Measurements from ENCODE around the gene GTPBP8. TPM values are rescaled to one million over a fixed set of nuclear protein-coding genes. Genes with fewer than 3 reads are reported as not detected.

Gene GTPBP8
- total and polyA plus RNA-seq, 2 donors (not counting 3 experiments of a cell fraction or from before 2014, with no cell fraction given) = 13.7 to 20.2 TPM

GRCh38 chr3:112958811-112959560 lies 31.8 kb upstream of the GTPBP8 start:
- no peak overlapping the region for H2AFZ ChIP-seq (ENCODE audit: low read depth, low read length)
- DNase-seq (ENCODE audit: low read depth, low spot score) (no peak), FAIRE-seq (no peak)
- no peak overlapping the region for H3K4me2 ChIP-seq (ENCODE audit: insufficient read depth, low read length)
- H3K9me3 ChIP-seq (replicated peaks; ENCODE audit: control insufficient read depth, insufficient read depth, low read length) = no peaks in the 10 kb centered on the region
- ChIA-PET CTCF (interaction anchor here (1.2 kb wide), 1 partner anchor 20 kb away, joined by 4 read pairs; no protein-coding TSS in a partner anchor), POLR2A (no interaction called here)
- H3K4me3 ChIP-seq (replicated peaks in 1 of 3; ENCODE audit: insufficient read depth in 1 of 3, low read depth in 1 of 3, low read length in 3 of 3) = no peak overlapping the region
- no peaks in the 10 kb centered on the region for H3K4me1 ChIP-seq (ENCODE audit: control insufficient read depth, extremely low read depth, insufficient read depth, low read length)
- no peaks in the 10 kb centered on the region for H4K20me1 ChIP-seq (replicated peaks; ENCODE audit: control insufficient read depth, extremely low read depth, insufficient read depth, low read length)
- no peaks in the 10 kb centered on the region for H3K9me1 ChIP-seq (replicated peaks; ENCODE audit: control insufficient read depth, extremely low read depth, insufficient read depth, low read length)
- BruUV-seq (replicated peaks) = no TSS peak
- H3K36me3 ChIP-seq (ENCODE audit: control insufficient read depth in 2 of 2, extremely low read depth in 1 of 2, insufficient read depth in 2 of 2, low read length in 2 of 2) = no peaks in the 10 kb centered on the region
- dilution Hi-C loops (cut with MboI; ENCODE audit: extremely low pct_ligation_motif_present, low sequenced_read_pairs) = no loop called here
- H3K27me3 ChIP-seq (ENCODE audit: control insufficient read depth in 2 of 2, insufficient read depth in 2 of 2, low read length in 2 of 2) = peaks cover 0 to 4% of the 10 kb centered on the region in 2 experiments
- no peak overlapping the region for H3K9ac ChIP-seq (replicated peaks; ENCODE audit: extremely low read depth, insufficient read depth, low read length)
- no peaks in the 10 kb centered on the region for H3K79me2 ChIP-seq (ENCODE audit: control insufficient read depth, insufficient read depth, low read length)
- no peak overlapping the region for H3K27ac ChIP-seq (ENCODE audit: insufficient read depth, low read depth, low read length)
- intact Hi-C loops (cut with micrococcal nuclease) = no loop called here
- TF ChIP-seq GATA2 (IDR thresholded peaks at IDR 0.05; ENCODE audit: insufficient read depth, insufficient read length, low read depth, low read length) (no peak), MAX (IDR thresholded peaks at IDR 0.05; ENCODE audit: insufficient read depth, insufficient read length) (no peak), EZH2 (IDR thresholded peaks at IDR 0.05; ENCODE audit: borderline replicate concordance, low read depth, low read length, severe bottlenecking) (no peak), JUN (IDR thresholded peaks at IDR 0.05; ENCODE audit: borderline replicate concordance, insufficient read depth, insufficient read length, low read depth) (no peak), FOS (IDR thresholded peaks at IDR 0.05; ENCODE audit: borderline replicate concordance, insufficient read depth, low read length) (no peak), MYC (IDR thresholded peaks at IDR 0.05; ENCODE audit: low read depth, low read length) (no peak), CTCF (IDR thresholded peaks at IDR 0.05; ENCODE audit: extremely low read depth in 1 of 2, insufficient read depth in 1 of 2, low read depth in 1 of 2, low read length in 2 of 2) (no peak), POLR2AphosphoS5 (IDR thresholded peaks at IDR 0.05; ENCODE audit: insufficient read depth, low read depth, low read length) (no peak), POLR2A (IDR thresholded peaks at IDR 0.05; ENCODE audit: low read depth, low read length) (no peak)

All from endothelial cell of umbilical vein (primary cell).